Stimulated activated CD4-positive, alpha-beta T cell treated with anti-CD3 and anti-CD28 coated beads, Interleukin-4, amount 100 ng/mL, for 1 hour (primary cell): Measurements from ENCODE around the gene VEZT.
"Not testable (repeated sequence)": the region's sequence is repeated elsewhere in the genome, so short reads cannot be mapped to it uniquely, and the experiment has no call there.

Experiments
- DNase-seq: peaks from one replicate; pipeline ENCODE4 v3.0.0-alpha.2; 2020

The VEZT gene

DNA sequence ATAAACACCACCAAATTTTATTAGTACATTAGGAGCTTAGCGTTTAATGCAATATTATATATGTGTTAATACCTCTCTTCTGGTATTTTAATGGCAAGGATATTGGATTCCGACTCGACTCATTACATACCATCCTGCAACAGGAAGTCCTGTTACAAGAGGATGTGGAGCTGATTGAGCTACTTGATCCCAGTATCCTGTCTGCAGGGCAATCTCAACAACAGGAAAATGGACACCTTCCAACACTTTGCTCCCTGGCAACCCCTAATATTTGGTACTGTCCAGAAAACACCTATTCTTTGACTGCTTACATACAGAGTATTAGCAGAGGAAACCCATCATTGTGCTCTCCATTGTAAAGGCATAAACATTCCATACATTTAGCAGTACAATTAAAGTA, 45.2 kb downstream of the VEZT start:
- no peak for DNase-seq

DNA sequence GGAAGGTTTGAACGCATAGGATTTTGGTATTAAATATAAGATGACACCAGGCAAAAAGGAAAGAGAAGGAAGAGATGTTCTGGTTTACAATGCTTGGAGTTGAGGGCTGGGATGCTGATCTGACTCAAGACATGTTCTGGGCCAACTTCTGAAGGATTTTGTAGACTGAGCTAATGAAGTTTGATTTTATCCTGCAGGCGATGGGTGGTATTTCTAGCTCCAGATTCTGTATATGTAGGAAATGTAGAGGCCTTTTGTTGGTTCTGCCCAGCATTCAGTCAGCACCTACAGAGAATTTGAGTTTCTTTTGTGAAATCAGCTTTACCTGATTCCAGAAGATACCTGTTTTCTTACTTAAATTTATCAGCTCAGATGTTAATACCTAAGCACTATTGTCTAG, 48.2 kb downstream of the VEZT start:
- no peak for DNase-seq

GRCh38 chr12:95266254-95266653, 48.6 kb downstream of the VEZT start:
- no peak for DNase-seq

DNA sequence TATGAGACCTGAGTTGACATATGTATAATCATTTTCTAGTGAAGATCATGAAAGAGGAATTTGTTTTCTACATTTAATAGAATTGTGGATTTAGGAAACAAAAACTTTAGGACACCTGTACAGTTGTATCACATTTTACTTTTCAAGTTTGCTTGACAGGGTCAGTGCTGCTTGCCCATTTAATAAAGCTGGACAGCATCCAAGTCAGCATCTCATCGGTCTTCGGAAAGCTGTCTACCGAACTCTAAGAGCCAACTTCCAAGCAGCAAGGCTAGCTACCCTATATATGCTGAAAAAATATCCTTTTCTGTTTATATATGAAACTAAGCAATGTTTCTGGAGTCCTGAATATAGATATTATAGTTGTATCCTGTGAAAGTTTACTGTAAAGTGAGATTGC, 52.3 kb downstream of the VEZT start:
- no peak for DNase-seq

- no peak for DNase-seq
Observed at GRCh38 chr12:95271465-95271864, 53.9 kb downstream of the VEZT start.

DNA sequence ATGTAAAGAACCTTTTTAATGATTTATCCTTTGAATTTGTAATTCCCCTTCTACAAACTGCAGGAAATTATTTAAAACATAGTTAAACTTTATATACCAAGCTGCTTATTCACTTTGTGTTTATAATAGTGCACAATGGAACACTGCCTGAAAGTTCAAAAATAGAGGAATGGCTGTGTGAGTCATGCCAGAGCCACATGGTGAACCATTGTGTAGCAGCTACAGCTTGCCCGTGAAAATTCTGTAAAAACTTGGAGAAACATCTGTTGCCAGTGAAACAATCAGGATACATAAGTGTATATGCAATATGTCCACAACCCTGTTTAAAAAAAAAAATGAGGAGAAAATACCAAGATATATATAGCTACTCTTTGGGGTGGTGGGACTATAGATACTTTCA, 59.5 kb downstream of the VEZT start:
- DNase-seq, result no peak

- no peak for DNase-seq
Observed at GRCh38 chr12:95279856-95280255, 62.2 kb downstream of the VEZT start.

GRCh38 chr12:95282266-95282665, 64.7 kb downstream of the VEZT start:
- DNase-seq, result no peak

DNA sequence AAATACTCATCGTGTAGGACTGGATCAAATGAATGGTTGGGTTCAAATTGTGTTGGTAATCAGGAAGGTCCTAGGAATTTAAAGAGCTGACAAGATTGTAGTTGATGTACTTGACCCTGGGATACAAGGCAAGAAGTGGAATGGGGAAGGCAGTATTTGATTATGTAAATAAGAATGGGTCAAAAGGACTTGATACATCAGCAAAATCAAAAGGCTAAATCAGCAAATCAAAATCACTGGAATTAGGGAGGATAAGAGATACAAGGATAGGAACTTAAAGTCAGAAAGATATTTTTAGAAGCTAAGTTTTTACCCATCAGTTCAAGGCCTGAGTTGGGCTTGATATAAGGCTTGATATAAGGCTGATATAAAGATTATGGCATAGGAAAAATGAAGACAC, 65.8 kb downstream of the VEZT start:
- no peak for DNase-seq

GRCh38 chr12:95286713-95287112, 69.1 kb downstream of the VEZT start:
- no peak for DNase-seq

DNA sequence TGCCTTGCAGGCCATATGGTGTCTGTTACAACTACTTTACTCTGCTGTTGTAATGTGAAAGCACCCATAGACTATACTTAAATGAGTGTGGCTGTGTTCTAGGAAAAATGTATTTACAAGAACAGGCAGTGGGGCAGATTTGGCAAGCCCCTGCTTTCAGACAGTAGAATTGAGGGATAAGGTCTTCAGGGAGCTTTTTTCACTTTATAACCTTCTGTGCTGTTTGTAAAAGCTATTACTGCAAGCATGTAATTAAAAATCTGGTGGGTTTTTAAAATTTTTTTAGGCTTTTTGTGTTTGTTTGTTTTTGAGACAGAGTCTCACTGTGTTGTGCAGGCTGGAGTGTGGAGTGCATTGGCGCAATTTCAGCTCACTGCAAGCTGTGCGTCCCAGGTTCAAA, 73.9 kb downstream of the VEZT start:
- DNase-seq, result no peak

GRCh38 chr12:95298916-95299315, 81.3 kb downstream of the VEZT start:
- no peak for DNase-seq

DNA sequence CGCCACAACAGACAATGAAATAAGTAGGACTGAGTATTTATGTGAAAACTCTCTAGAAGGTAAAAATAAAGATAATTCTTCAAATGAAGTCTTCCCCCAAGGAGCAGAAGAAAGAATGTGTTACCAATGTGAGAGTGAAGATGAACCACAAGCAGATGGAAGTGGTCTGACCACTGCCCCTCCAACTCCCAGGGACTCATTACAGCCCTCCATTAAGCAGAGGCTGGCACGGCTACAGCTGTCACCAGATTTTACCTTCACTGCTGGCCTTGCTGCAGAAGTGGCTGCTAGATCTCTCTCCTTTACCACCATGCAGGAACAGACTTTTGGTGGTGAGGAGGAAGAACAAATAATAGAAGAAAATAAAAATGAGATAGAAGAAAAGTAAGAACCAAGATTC, 82.7 kb downstream of the VEZT start:
- no peak for DNase-seq

DNA sequence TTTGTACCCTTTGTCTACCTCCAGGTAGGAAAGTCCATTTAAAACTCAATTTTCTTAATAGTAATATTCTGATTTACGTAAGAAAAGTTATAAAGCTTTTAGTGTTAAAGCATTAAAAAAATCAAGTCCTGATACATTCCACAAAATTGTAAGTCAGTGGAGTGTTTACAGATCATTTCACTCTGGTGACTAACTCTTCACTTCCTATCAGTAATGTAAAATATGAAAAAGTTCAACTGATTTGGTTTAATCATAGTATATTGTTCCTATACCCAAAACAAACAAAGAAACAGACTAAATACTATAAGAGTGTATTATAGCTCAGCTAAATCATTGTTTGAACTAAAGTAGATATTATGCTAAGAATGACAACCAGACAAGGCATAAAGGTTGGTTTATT, 85.9 kb downstream of the VEZT start:
- no peak for DNase-seq

DNA sequence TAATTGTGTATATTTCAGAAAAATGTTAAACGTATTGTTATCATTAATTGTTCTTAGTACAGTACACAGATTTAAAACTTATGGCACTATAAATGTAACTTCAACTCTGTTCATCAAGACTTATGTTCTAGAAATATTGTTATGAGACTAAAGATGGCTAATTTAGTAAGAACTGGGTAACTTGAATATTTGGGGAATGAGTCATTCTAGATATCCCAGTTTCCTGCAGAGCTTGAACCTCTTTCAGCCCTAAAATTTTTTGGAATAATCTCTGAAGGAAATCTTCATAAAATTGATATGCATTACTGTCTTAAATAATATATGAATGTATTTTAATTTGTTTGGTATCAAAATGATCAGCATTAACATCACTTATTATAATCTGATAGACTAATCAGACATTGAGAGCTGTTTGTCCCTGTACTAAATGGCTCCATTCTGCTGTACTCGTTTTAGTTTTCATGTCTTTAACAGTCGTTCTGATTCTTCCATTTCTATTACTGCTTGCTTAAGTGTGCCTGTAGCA, 87.1 kb downstream of the VEZT start:
- no peak for DNase-seq

DNA sequence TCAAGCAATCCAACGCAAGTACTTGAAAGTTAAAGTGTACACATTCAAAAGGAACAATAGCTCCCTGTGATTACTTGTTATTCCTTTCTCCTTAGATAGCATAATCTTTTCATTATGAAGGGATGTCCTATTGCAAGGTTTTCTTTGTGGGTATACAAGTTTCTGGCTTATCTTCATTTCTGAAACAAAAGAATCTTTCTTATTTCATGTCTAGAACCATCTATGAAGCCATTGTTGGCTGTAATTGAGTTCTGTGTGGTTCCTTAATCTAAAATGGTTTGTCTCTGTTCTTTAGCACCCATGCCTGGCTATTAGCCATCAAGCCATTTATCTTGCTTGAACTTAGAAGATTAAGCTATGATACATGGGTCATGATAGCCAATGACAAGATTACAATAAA, 95.0 kb downstream of the VEZT start:
- DNase-seq, result no peak

GRCh38 chr12:95314756-95315155, 97.1 kb downstream of the VEZT start:
- DNase-seq, result not testable (repeated sequence)

- DNase-seq, result no peak
Observed at GRCh38 chr12:95316798-95317197, 99.2 kb downstream of the VEZT start.

GRCh38 chr12:95318071-95318545, 100.5 kb downstream of the VEZT start:
- no peak for DNase-seq

DNA sequence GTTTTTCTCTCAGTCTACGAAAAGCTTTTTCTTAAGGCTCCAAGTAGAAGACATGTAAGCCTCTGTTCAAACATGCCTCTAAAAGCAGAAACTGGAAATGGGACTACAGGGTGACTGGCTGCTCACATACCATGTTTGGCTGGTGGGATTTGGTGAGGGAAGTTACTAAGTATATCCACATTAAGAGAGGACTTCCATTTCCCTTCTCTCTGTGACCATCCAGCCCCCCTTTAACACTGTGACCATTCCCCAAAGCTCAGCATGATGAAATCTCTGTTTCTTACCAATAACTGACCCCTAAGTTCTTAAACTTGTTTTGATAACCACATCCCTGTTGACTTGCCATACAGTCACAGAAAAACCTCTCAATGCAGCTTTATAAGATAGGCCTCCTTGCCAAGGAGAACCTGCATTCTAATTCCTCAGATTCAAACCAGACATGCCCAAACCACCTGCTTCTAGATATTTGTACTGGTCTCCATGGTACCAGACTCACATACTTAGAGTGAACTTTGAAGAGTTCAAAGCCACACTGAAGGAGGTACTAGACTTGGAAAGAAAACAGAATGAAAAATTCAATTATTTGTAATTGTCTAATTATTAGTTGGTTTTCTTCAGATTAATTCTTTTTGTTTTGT, 102.2 kb downstream of the VEZT start:
- no peak for DNase-seq

GRCh38 chr12:95321516-95322246, 104.1 kb downstream of the VEZT start:
- no peak for DNase-seq

GRCh38 chr12:95322326-95322725, 104.7 kb downstream of the VEZT start:
- no peak for DNase-seq

GRCh38 chr12:95323212-95323611, 105.6 kb downstream of the VEZT start:
- no peak for DNase-seq

GRCh38 chr12:95324246-95324645, 106.6 kb downstream of the VEZT start:
- not testable (repeated sequence) for DNase-seq

GRCh38 chr12:95325501-95325900, 107.9 kb downstream of the VEZT start:
- no peak for DNase-seq
